ENCODE results near the gene CDRT15. TPM values are rescaled to one million over a fixed set of nuclear protein-coding genes. Genes with fewer than 3 reads are reported as not detected.
"Not testable (repeated sequence)": the region's sequence is repeated elsewhere in the genome, so short reads cannot be mapped to it uniquely, and the experiment has no call there.

The CDRT15 gene
- total RNA-seq, 1 donor, result not detected

DNA sequence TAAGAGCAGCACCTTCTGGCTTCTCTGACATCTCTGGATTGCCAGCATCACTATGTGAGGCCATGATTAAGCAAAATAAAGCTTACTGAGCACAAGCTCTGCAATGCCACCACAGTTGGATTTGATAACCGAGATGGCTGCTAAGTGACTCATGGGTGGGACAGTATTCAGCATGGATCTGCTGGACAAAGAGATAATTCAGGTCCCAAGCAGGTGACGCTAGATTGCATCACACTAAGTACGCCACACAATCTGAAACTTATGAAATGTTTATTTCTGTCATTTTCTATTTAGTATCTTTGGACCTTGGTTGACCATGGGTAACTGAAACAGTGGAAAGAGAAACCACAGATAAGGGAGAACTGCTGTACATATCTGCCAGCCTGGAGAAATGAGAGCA, 27.4 kb downstream of the CDRT15 start:
- DNase-seq (ENCODE audit: low read depth in 2 of 3, low spot score in 2 of 3), result no peak

DNA sequence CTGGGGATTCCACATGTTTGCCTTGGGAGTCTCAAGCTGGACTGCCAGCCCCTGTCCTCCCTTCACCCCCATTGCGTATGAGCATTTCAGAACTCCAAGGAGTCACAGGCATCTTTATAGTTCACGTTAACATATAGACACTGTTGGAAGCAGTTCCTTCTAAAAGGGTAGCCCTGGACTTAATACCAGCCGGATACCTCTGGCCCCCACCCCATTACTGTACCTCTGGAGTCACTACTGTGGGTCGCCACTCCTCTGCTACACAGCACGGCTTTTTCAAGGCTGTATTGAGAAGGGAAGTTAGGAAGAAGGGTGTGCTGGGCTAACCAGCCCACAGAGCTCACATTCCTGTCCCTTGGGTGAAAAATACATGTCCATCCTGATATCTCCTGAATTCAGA, 28.9 kb downstream of the CDRT15 start:
- DNase-seq (ENCODE audit: low read depth in 2 of 3, low spot score in 2 of 3), result no peak

DNA sequence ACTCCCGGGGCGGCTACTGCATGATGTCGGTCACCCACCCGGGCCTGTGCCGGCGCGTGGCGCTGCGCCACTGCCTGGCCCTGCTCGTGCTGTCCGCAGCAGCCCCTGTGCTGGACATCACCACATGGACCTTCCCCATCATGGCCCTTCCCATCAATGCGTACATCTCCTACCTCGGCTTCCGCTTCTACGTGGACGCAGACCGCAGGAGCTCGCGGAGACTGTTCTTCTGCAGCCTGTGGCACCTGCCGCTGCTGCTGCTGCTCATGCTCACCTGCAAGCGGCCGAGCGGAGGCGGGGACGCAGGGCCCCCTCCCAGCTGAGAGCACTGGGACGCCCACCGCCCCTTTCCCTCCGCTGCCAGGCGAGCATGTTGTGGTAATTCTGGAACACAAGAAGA, 29.8 kb downstream of the CDRT15 start:
- no peak for DNase-seq (ENCODE audit: low read depth in 2 of 3, low spot score in 2 of 3)

DNA sequence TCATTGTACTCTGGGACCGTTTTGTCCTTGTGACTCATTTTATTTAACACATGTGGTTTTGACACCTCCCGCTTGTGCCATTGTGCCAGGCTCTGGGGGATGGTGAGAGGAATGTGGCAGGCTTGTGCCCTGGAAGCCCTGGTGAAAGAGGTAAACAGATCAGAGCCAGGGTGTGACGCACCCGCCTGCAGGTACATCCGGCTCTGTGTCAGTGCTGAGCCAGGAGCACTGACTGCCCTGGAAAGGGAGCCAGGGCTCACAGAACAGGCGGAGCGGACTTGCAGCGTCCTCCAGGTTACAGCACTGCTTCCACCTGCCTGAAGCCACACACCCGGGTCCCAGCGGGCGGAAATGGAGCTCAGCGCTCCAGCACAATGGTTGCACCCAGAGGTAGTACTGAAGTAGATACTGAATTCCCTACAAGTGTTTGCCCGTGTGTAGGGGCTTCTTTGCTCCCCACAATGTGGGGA, 30.6 kb downstream of the CDRT15 start:
- no peak for DNase-seq (ENCODE audit: low read depth in 2 of 3, low spot score in 2 of 3)

DNA sequence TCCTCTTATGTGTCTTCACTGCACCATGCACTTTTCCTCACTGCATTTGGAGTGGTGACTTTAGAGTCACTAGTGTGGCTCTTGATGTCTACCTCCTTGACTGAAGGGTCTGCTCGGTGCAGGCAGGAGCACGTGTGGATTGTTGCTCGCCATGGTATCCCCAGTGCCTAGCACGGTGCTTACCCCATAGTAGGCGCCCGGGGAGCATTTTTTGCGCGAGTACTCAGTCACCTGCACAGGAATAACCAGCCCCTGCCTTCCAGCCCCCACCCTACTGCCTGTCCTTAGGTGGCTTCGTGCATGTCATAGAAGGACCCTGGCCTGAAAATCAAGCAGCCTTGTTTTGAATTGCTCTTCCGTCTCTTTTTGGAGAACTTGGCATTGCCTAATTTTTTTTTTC, 31.3 kb downstream of the CDRT15 start:
- no peak for DNase-seq (ENCODE audit: low read depth in 2 of 3, low spot score in 2 of 3)

DNA sequence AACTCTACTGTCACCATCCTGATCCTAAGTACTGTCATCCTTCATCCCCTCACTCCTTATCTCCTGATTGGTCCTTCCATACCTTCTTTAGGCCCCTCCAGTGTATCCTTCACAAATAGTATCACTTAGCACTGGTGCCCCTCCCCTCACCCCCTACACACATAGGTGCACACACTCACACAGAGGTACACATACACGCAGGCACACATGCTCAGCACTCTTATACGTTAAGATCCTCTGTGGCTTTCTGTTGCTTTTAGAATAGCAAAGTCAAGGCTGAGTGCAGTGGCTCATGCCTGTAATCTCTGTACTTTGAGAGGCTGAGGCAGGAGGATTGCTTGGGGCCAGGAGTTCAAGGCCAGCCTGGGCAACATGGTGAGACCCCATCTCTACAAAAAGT, 32.1 kb downstream of the CDRT15 start:
- DNase-seq (ENCODE audit: low read depth in 2 of 3, low spot score in 2 of 3), result no peak

DNA sequence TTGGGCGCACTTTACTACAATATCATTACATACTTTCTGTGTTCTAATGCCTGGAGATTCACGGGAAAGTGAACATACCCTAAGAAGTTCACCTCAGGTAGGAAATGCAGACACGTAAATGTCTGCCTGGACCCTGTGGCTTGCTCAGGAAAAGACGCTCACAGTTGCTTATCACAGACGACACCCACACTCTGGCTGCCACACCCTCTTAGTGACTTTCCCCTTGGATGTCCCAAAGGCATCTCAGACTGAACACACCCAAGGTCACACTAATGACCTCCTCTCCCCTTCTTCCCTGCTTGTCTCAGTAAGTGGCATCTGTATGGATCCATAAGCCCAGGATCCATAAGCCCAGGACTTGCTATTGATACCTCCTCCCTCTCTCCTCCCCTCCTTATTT, 32.6 kb downstream of the CDRT15 start:
- DNase-seq (ENCODE audit: low read depth in 2 of 3, low spot score in 2 of 3), result no peak

DNA sequence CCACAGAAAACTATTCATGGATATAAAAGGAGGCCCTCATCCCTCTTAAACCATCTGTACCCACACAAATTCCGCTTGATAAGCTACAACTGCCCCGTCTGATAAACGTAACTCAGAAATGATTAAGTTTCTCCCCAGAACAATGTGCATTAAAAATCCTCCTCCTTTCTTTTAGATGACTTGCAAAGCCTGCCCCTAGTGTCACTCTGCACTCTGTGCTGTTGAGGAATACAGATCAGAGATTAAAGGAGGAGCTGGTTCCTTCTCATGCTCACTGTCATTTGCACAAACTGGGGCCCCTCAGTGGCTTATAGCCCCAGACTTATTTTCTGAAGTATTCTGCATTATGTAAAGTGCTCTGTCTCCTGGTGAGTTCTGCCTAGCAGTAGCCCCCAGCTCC, 33.3 kb downstream of the CDRT15 start:
- DNase-seq (ENCODE audit: low read depth in 2 of 3, low spot score in 2 of 3), result no peak

DNA sequence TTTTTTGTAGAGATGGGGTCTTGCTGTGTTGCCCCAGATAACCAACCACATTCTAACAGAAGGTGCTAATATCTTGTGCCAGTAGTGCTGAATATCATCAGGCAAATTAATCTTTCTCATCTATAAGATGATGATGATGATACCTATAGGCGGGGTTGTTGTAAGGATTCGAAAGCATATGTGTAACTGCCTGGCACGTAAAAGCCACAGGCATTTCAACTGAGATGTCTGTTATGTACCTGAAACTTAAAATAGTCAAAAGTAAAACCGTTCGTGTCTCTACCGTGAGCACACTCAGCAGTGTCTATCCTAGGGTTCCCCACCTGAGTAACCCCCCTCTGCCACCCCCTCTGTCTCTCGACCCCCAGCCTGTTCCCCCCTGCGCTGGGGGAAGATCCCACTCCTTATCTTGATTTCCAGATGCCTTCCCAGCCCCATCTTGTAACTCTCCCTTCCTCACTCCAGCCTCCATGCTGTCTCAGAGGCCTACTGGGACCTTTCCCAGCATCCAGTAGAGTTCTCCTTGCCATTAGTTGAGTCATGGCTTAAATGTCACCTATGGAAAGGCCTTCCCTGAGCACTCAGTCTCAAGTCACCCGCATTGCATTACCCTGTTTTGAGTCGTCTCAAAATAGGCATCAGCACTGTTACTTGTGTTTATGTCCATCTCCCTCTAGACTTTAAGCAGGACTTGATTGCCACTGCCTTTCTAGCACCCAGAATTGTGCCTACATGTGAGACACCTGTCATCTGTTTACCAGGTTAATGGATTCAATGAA, 34.1 kb downstream of the CDRT15 start:
- no peak for DNase-seq (ENCODE audit: low read depth in 2 of 3, low spot score in 2 of 3)

DNA sequence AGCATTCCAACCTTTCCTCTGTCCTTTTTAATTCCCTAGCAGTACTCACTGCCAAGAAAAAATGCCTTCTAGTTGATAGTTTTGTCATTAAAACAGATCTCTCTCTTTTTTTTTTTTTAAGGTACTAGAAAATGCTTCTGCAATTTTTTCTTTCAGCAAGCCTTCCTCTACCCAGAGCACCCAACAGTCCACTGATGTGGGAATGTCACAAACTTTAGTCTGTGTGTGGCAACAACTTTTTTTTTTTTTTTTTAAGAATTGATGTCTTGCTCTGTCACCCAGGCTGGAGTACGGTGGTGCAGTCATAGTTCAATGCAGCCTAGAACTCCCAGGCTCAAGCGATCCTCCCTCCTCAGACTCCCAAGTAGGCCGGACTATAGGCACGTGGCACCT, 34.7 kb downstream of the CDRT15 start:
- no peak for DNase-seq (ENCODE audit: low read depth in 2 of 3, low spot score in 2 of 3)

DNA sequence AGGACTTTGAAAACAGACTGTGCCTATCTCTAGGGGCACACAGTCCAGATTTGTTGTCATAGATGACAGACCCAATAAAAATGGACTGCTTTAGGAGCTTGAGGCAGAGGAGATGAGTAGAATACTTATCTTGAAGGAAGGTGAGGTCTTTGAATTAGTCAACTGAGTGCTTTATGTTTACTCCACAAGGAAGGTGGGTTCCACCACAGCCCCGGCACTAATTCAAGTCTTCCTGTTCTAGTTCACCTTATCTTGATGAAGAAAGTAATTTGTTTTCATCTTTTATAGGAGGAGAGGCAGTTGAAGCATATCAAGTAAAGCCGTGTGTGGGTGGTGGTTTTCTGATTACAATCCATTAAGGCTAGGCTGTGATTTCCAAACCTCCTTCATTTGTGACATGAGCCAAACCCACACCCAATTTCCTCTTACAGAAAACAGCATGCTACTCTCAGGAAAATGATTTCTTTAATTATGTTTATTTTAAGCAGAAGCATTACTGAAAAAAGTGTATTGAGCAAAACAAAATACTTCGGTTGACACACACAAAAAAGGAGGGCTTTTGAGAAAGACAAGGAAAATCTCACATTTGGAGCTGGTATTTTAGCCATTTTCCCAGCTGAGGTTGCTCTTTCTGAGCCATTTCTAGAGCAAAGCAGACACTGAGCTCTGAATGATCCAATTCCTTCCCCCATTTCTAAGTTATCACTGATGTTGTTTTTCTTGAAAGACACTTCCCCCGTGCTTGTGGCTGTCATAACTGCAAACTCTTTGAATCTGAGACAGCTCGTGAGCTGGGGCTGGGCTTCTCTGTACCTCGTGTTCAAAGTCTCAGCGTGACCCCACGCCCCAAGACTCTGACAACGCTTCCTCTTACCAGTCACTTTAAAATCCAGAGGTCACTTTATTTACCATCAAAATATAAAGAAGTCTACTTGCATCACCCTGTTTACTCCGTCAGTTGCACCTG, 35.4 kb downstream of the CDRT15 start:
- no peak for DNase-seq (ENCODE audit: low read depth in 2 of 3, low spot score in 2 of 3)

DNA sequence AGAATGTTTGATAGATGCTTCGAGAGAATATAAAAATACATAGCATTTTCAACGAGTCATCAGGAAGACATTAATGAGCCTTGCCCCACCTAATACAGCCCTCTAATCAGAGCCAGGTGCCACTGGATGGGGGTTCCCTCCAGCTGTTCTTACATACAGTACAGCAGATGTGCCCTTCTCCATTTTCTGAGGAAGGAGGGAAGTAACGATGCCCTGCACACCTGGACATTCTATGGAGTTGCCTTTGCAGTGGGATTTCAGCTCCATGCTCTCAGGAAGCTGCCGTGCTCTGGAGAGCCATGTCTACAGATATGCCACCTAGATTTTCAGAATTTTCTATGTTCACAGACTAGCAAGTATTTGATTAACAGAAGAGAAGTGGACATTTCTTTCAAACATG, 36.3 kb downstream of the CDRT15 start:
- no peak for DNase-seq (ENCODE audit: low read depth in 2 of 3, low spot score in 2 of 3)

DNA sequence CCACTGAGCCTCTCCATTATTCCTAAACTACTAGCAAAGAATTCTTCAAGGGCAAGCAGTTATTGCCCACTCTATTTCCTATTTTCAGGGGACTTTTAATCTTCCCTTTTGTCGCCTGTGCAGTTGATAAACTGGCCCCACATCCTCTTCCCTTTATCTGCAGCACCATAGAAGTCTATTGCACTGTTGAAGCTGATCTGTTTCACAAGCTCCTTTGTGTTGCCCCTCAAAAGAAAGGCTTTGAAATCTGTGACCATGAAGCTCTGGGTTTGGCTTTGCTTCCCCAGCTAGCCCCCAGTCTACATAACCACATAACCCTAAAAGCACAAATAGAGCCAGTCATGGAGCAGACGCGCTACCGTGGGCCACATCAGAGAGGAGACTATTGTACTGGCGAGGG, 37.1 kb downstream of the CDRT15 start:
- no peak for DNase-seq (ENCODE audit: low read depth in 2 of 3, low spot score in 2 of 3)

DNA sequence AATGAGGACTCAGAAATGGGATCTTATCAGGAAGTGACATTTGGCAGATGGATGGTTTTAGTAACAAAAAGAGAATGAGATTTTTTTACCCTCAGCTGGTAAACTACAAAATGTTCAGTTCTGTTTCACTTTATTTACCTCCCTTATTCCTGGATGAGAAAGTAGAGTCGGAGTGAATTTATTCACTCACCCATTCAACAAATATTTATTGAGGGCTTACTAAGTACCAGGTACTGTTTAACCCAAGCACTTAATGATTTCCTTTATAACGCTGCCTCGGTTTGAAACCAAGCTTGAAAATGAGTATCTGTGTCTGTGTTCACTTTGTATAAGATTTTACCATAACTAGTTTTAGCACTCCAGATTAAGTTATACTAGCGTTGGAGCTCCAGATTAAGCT, 38.1 kb downstream of the CDRT15 start:
- DNase-seq (ENCODE audit: low read depth in 2 of 3, low spot score in 2 of 3), result no peak

DNA sequence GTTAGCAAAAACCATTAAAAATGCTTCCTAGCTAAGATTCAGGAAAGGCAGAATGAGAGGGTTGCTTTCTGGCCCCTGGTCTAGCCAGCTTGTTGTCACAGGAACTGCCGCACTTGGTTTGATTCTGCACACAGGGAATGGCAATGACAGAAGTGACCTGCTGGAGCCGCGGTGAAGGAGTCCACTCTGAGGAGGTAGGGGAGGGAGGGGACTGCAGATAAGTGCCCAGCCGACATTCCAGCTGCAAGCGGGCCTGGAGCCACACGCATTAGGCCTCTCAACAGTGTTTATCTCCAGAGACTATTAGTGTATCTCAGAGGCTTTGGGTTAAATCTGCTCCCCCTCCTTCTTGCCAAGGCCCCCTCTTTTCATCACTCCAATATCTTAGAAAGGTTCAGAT, 38.6 kb downstream of the CDRT15 start:
- no peak for DNase-seq (ENCODE audit: low read depth in 2 of 3, low spot score in 2 of 3)

DNA sequence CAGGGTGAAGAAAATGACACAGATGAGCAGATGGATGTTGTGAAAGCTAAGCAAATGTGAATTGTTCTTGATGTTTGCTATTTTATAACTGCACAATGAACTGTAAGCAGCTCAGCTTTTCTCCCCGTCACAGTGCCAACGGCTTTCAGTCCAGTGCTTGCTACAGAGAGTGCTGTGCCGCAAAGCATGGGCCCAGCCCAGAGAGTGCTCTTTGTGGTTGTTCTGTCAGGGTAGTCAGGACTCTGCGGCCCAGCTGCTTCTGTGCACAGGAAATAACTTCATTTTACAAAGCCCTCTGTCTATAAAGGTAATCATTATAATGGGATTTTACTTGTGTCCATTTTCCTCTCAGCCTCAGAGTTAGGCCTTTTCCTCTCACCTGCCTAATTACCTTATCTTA, 39.1 kb downstream of the CDRT15 start:
- no peak for DNase-seq (ENCODE audit: low read depth in 2 of 3, low spot score in 2 of 3)

DNA sequence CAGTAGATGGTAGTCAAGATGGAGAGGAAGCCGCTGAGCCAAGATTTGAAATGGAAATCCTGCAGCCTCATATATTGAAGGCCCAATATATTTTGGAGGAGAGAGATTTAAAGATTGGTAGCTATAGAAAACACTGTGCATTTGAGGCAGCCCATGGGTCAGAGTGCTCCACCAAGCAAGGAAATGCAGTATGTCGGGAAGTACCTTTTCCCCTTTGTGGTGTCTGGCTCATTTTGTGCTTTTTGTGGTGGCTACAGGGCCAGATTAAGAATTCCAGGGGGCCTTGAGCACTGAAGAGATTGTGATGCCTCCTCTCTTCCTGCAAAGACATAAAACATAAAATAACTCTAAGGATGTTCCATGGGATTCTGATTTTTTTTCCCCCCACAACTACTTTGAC, 39.6 kb downstream of the CDRT15 start:
- DNase-seq (ENCODE audit: low read depth in 2 of 3, low spot score in 2 of 3), result no peak

DNA sequence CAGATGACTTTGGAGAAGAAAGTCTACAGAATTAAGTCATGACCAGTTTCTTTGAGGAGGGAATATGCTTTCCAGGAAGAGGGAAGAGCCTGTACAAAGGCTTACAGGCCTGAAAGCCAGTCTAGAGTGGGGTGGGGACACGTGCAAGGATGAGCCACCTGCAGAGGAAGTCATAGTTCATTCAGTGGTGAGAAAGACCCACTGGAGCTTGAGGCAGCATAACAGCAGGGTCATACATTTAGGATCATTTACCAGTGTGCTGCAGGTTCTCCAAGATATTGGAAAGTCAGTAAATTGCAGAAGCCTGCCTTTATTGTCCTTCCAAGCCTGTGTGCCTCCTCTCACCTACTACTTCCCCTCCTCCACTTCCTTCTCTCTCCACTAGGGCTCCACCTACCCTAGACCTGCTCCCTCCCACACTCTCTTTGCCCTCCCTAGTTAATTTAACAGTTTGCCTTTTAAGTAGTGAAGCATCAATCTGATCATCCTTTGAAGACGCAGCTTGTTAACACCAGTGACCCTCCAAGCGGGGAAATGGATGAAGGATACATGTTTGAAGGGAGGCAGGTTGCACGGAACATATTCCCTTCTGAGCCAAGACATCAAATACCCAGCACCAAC, 40.2 kb downstream of the CDRT15 start:
- no peak for DNase-seq (ENCODE audit: low read depth in 2 of 3, low spot score in 2 of 3)

DNA sequence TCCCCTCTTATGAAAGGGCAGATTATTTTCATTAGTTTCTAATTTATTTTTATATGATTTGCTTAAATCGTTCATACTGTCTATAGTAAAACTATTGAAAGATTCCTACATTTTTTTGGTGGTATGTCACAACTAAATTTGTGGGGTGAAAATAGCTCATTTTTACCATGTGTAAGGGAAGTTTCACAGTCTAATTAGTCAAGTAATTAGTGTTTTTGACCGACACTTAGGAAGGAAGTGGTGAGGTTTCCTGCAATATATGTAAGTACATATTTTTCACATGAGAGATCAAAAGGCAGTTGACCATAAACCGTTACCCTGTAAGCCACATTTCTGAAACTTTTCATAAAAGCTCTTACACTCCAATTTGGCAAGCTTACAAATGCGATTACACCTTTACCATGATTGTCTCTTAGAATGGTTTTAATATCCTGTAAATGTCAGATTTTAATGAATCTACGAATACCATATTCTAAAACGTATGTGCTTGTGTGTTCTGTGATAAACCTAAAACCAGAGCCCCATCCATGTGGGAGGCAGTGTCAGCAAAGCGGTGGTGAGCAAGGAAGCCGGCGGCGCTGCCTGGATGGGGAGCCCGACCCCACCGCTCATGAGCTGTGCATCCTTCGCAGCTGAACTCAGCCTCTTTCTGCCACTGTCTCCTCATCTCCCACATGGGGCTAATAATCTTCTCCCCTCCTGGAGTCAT, 43.9 kb downstream of the CDRT15 start:
- not testable (repeated sequence) for DNase-seq (ENCODE audit: low read depth in 2 of 3, low spot score in 2 of 3)

DNA sequence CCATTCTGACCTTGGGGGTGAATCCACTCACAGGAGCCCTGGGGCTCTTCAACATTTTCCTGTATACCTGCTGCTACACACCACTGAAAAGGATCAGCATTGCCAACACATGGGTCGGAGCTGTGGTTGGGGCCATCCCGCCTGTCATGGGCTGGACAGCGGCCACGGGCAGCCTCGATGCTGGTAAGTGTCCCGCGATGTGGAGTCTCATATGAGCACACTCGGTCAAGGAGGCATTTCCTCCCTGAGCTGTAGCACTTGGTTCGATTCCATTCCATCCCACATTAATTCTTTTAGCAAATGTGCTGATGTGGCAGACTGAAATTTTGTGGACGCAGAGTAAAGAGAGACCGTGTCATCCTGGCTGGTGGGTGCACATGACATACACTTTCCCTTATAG, 44.6 kb downstream of the CDRT15 start:
- not testable (repeated sequence) for DNase-seq (ENCODE audit: low read depth in 2 of 3, low spot score in 2 of 3)

DNA sequence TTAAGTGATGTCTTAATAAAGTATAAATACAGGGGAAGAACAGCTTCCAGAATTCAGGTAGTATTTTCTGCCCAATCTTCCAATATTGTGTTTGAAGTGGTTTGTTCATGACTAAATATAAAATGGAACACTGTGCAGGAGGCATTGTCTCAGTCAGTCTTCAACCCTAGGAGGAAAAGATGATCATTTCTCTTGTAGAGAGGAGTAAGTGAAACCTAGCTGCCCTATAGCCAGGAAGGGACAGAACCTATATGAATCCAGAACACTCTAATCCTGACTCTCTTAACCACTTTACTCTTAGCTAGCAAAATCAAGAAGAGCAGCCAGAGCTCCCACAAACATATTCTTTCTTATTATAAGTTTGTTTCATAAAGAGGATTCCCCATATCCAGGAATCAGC, 45.2 kb downstream of the CDRT15 start:
- not testable (repeated sequence) for DNase-seq (ENCODE audit: low read depth in 2 of 3, low spot score in 2 of 3)
